IMR-90 (cell line): Measurements from ENCODE around the gene LEF1. TPM values are rescaled to one million over a fixed set of nuclear protein-coding genes. Genes with fewer than 3 reads are reported as not detected.
A peak's percentile ranks its signal among the peaks of the same experiment; 100 is the strongest.

Experiments
- ATAC-seq: fragments of 200-7000 bp; cut with Tn5 transposase; 2 replicates; pipeline ENCODE4 v1.9.1; 2020; ENCODE audit warnings: low read depth, mild to moderate bottlenecking, moderate library complexity
- BruUV-seq: library from RNA; stranded (reverse); fragments of 400-500 nt; replicated peaks from 2 replicates; lab custom pipeline; 2021; lab: Mats Ljungman, UMichigan
- CTCF ChIA-PET: fragments of 300-600 bp; formaldehyde crosslinking; extraction: SDS; loops from one replicate; lab custom pipeline; 2021; ENCODE audit warnings: antibody characterized with exemption; lab: Yijun Ruan, JAX
- POLR2A ChIA-PET: fragments of 300-600 bp; sonication (Branson Sonifier 250); formaldehyde crosslinking; loops from one replicate; lab custom pipeline; 2022; ENCODE audit warnings: antibody characterized with exemption; ENCODE audit not compliant: unreplicated experiment; lab: Charles Lee
- DNase-seq: peaks from one replicate; pipeline ENCODE4 v3.0.0; 2013
- H2AFZ ChIP-seq: replicated peaks from 2 replicates; pipeline ENCODE3; 2013; ENCODE audit warnings: low read length, mild to moderate bottlenecking; ENCODE audit not compliant: poor library complexity
- H2AK5ac ChIP-seq: 2 replicates; pipeline ENCODE4 v1.6.1; 2013; ENCODE audit warnings: low read depth, low read length, inconsistent platforms
- H2AK9ac ChIP-seq: replicated peaks from 2 replicates; pipeline ENCODE3; 2013; ENCODE audit warnings: mild to moderate bottlenecking, low read depth, low read length, moderate library complexity; ENCODE audit not compliant: poor library complexity
- H2BK120ac ChIP-seq: 2 replicates; pipeline ENCODE4 v1.6.1; 2013; ENCODE audit warnings: low read depth, low read length, inconsistent platforms
- H2BK15ac ChIP-seq: 3 replicates; pipeline ENCODE4 v1.6.1; 2013; ENCODE audit warnings: low read depth, low read length, inconsistent platforms
- H2BK20ac ChIP-seq: 2 replicates; pipeline ENCODE4 v1.6.1; 2013; ENCODE audit warnings: low read depth, mild to moderate bottlenecking, inconsistent platforms, low read length, moderate library complexity
- H2BK5ac ChIP-seq: 2 replicates; pipeline ENCODE4 v1.6.1; 2013; ENCODE audit warnings: mild to moderate bottlenecking, low read depth, low read length, inconsistent platforms; ENCODE audit not compliant: poor library complexity, severe bottlenecking
- H3K14ac ChIP-seq: replicated peaks from 2 replicates; pipeline ENCODE4 v1.6.1; 2013; ENCODE audit warnings: low read depth, low read length, inconsistent platforms
- H3K18ac ChIP-seq: 2 replicates; pipeline ENCODE4 v1.6.1; 2013; ENCODE audit warnings: low read depth, low read length, control low read depth
- H3K23ac ChIP-seq: 2 replicates; pipeline ENCODE4 v1.6.1; 2013; ENCODE audit warnings: low read depth, low read length, inconsistent platforms
- H3K27ac ChIP-seq: 2 replicates; pipeline ENCODE4 v1.5.1; 2013; ENCODE audit warnings: mild to moderate bottlenecking, control low read depth, low read length; ENCODE audit not compliant: insufficient read depth
- H3K27me3 ChIP-seq: 2 replicates; pipeline ENCODE4 v1.6.1; 2013; ENCODE audit warnings: low read length; ENCODE audit not compliant: control insufficient read depth, insufficient read depth
- H3K36me3 ChIP-seq: 2 replicates; pipeline ENCODE4 v1.6.1; 2013; ENCODE audit warnings: low read length, mixed read lengths; ENCODE audit not compliant: control insufficient read depth, insufficient read depth
- H3K4ac ChIP-seq: 2 replicates; pipeline ENCODE4 v1.6.1; 2013; ENCODE audit warnings: low read depth, low read length, inconsistent platforms
- H3K4me1 ChIP-seq: 2 replicates; pipeline ENCODE4 v1.6.1; 2013; ENCODE audit warnings: low read length, mixed read lengths; ENCODE audit not compliant: control insufficient read depth, insufficient read depth
- H3K4me2 ChIP-seq: 2 replicates; pipeline ENCODE4 v1.6.1; 2013; ENCODE audit warnings: low read depth, mild to moderate bottlenecking, control low read depth, low read length, moderate library complexity
- H3K4me3 ChIP-seq: 2 replicates; pipeline ENCODE4 v1.5.1; 2013; ENCODE audit warnings: low read depth, mild to moderate bottlenecking, control low read depth, low read length, moderate library complexity; ENCODE audit not compliant: insufficient read depth
- H3K56ac ChIP-seq: 2 replicates; pipeline ENCODE4 v1.6.1; 2013; ENCODE audit warnings: low read length, inconsistent platforms; ENCODE audit not compliant: insufficient read depth; ENCODE audit errors: extremely low read depth
- H3K79me1 ChIP-seq, 2 experiments: 2 replicates each; pipeline ENCODE4 v1.6.1; 2013; ENCODE audit warnings: low read length in 2 of 2, inconsistent platforms in 1 of 2, low read depth in 1 of 2
- H3K9ac ChIP-seq: 2 replicates; pipeline ENCODE4 v1.6.1; 2013; ENCODE audit warnings: low read depth, low read length, control low read depth
- H3K9me1 ChIP-seq: 2 replicates; pipeline ENCODE4 v1.6.1; 2013; ENCODE audit warnings: low read length, inconsistent platforms; ENCODE audit not compliant: insufficient read depth
- H3K9me3 ChIP-seq: 2 replicates; pipeline ENCODE4 v1.6.1; 2013; ENCODE audit warnings: low read length; ENCODE audit not compliant: control insufficient read depth, insufficient read depth
- H4K20me1 ChIP-seq: 2 replicates; pipeline ENCODE4 v1.6.1; 2013; ENCODE audit warnings: low read length, inconsistent platforms; ENCODE audit not compliant: insufficient read depth
- H4K5ac ChIP-seq: 2 replicates; pipeline ENCODE4 v1.6.1; 2013; ENCODE audit warnings: mild to moderate bottlenecking, low read depth, low read length, control low read depth
- H4K8ac ChIP-seq, 2 experiments: 2 replicates each; pipeline ENCODE4 v1.6.1; 2013; ENCODE audit warnings: low read depth in 2 of 2, low read length in 2 of 2, control low read depth in 1 of 2, inconsistent platforms in 1 of 2
- H4K91ac ChIP-seq: 2 replicates; pipeline ENCODE4 v1.6.1; 2013; ENCODE audit warnings: low read depth, low read length, inconsistent platforms; ENCODE audit not compliant: insufficient read depth
- CEBPB ChIP-seq: IDR thresholded peaks from 2 replicates; pipeline ENCODE4 v1.6.1; 2012; ENCODE audit warnings: low read depth, low read length, improper control_type of control experiment
- FOS ChIP-seq: fragments of 150-350 bp; IDR thresholded peaks from 2 replicates; pipeline ENCODE4 v1.6.1; 2016; ENCODE audit warnings: low read depth, low read length
- MXI1 ChIP-seq: IDR thresholded peaks from 2 replicates; pipeline ENCODE4 v1.6.1; 2012; ENCODE audit warnings: low read depth, mild to moderate bottlenecking, low read length, moderate library complexity, borderline replicate concordance
- NFE2L2 ChIP-seq: fragments of 150-350 bp; IDR thresholded peaks from 2 replicates; pipeline ENCODE4 v1.6.1; 2016; ENCODE audit warnings: low read depth, mild to moderate bottlenecking, low read length
- POLR2A ChIP-seq: IDR thresholded peaks from 2 replicates; pipeline ENCODE4 v1.6.1; 2012; ENCODE audit warnings: mild to moderate bottlenecking, low read depth, low read length
- RCOR1 ChIP-seq: IDR thresholded peaks from 2 replicates; pipeline ENCODE4 v1.6.1; 2012; ENCODE audit warnings: mild to moderate bottlenecking, low read length, improper control_type of control experiment; ENCODE audit not compliant: insufficient replicate concordance
- WGBS, 2 experiments: methylation state at CpG; one replicate each; pipeline versions ENCODE4 v1.1.5 to v1.1.7; 2013; ENCODE audit warnings: missing lambda C conversion rate in 2 of 2; ENCODE audit not compliant: insufficient read length in 1 of 2; ENCODE audit errors: extremely low coverage in 2 of 2; 5-methylcytosine and 5-hydroxymethylcytosine counted together
- dilution Hi-C: fragments of 300-500 bp; cut with HindIII; formaldehyde crosslinking; loops from one replicate; pipeline ENCODE4 v1.14.3; 2018; ENCODE audit warnings: low sequenced_read_pairs; ENCODE audit not compliant: unreplicated experiment
- in situ Hi-C: fragments of 300-500 bp; cut with MboI; formaldehyde crosslinking; loops from 3 replicates; pipeline ENCODE4 v1.14.3; 2019; ENCODE audit warnings: low sequenced_read_pairs, inconsistent platforms, mixed read lengths
- intact Hi-C: fragments of 100-400 bp; cut with micrococcal nuclease; formaldehyde crosslinking; loops from 2 replicates; pipeline ENCODE4 v1.10.0; 2022
- polyA plus RNA-seq, 3 experiments: library from polyadenylated mRNA; depleted of rRNA; stranded (reverse); fragments of >200 nt; gene quantifications; 2 replicates each; pipeline ENCODE4 v1.2.3, GENCODE V29; 2012; ENCODE audit warnings: low replicate concordance in 1 of 3
- total RNA-seq: library from RNA; depleted of rRNA; stranded (reverse); fragments of >200 nt; gene quantifications from 2 replicates; pipeline ENCODE4 v1.2.3, GENCODE V29; 2012
- TF ChIP-seq, protein P1 (sequence below): fragments of 150-350 bp; IDR thresholded peaks from 2 replicates; pipeline ENCODE4 v1.6.1; 2016; ENCODE audit warnings: low read depth, mild to moderate bottlenecking, low read length, moderate library complexity, borderline replicate concordance

LEF1 gene
- total and polyA plus RNA-seq, 2 of the 4 experiments (the other 2 are of a cell fraction): 1.7 to 1.8 TPM

DNA sequence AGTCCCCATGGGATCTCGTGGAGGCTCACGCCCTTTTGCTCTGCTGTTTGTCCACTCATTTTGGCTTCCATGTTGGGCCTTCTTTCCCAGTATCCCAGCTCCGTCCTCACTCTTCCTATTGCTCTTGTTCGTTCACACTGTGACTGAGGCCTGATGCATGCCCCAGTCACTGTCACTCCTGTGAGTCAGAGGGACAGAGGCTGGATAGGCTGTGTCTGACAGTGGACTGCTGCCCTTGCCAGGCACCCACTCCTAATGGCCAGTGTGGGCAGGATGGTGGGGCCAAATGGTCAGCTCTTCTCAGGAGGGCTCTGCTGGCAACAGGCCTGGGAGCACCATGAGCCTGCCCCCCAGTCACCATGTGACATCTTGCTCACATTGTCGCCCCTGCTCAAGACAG is 139.0 kb downstream of the LEF1 start:
- peak overlapping the region; percentile 76 for H2AFZ ChIP-seq

More for the DNA sequence above, 139.0 kb downstream of the LEF1 start:
- Histone ChIP-seq H3K9ac (no peak overlapping the region), H3K18ac (no peak overlapping the region), H3K4me2 (no peak overlapping the region), H3K9me1 (no peaks in the 10 kb centered on the region), H2BK5ac (no peak overlapping the region), H3K79me1 (no peaks in the 10 kb centered on the region), H3K36me3 (peaks cover 6% of the 10 kb centered on the region), H3K27me3 (no peaks in the 10 kb centered on the region), H3K56ac (no peak overlapping the region), H3K9me3 (0 out of 2 replicates have a peak, but pooled peaks cover 2% of the 10 kb centered on the region), H3K23ac (no peak overlapping the region), H4K5ac (no peak overlapping the region), H2BK15ac (no peak overlapping the region), H4K20me1 (no peaks in the 10 kb centered on the region), H3K4me1 (peaks cover 3% of the 10 kb centered on the region; the same call in 1 of the 2 replicates), H2AK5ac (no peak overlapping the region), H2BK120ac (no peak overlapping the region), H3K27ac (no peak overlapping the region), H4K8ac (no peak overlapping the region), H3K4ac (no peak overlapping the region), H3K4me3 (no peak overlapping the region), H2AK9ac (no peak overlapping the region), H4K91ac (no peak overlapping the region), H2BK20ac (no peak overlapping the region), H3K14ac (no peak overlapping the region)
- intact Hi-C loops (loop anchor here (1.0 kb wide), 3 partner anchors 464 to 543 kb away; no protein-coding TSS in a partner anchor), in situ Hi-C loops (no loop called here), dilution Hi-C loops (no loop called here)
- no peak for TF ChIP-seq MXI1
- TF ChIP-seq RCOR1: no peak
- no peak for TF ChIP-seq CEBPB
- TF ChIP-seq FOS: no peak
- TF ChIP-seq NFE2L2: no peak
- TF ChIP-seq, protein P1, sequence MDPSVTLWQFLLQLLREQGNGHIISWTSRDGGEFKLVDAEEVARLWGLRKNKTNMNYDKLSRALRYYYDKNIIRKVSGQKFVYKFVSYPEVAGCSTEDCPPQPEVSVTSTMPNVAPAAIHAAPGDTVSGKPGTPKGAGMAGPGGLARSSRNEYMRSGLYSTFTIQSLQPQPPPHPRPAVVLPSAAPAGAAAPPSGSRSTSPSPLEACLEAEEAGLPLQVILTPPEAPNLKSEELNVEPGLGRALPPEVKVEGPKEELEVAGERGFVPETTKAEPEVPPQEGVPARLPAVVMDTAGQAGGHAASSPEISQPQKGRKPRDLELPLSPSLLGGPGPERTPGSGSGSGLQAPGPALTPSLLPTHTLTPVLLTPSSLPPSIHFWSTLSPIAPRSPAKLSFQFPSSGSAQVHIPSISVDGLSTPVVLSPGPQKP: no peak
- TF ChIP-seq POLR2A: no peak
- POLR2A ChIA-PET: interaction anchor here (0.6 kb wide), 1 partner anchor 596 kb away, joined by 4 read pairs; no protein-coding TSS in a partner anchor
- CTCF ChIA-PET: interaction anchor here (0.7 to 3.3 kb wide), 11 partner anchors 10 to 544 kb away, joined by 3 to 16 read pairs (median 4); no protein-coding TSS in a partner anchor
- DNase-seq (peak; percentile 59), ATAC-seq (peak; percentile 71)
- 88% methylated on average over 3 of the region's 5 CpGs; no CpG with 5 or more reads in 1 of the 2 experiments for WGBS, 2 experiments
- BruUV-seq: no TSS peak
